ENCODE measurements around the gene RAB6D.
"Not testable (repeated sequence)": the region's sequence is repeated elsewhere in the genome, so short reads cannot be mapped to it uniquely, and the experiment has no call there.

Gene RAB6D

GRCh38 chr2:131363703-131364186 lies at the start of gene RAB6D:
TSS of gene RAB6D (minus strand) at chr2:131364168. CDS start at chr2:131363720, 448 bp downstream.
- not testable (repeated sequence) for DNase-seq

GRCh38 chr2:131413148-131413747 lies 49.3 kb upstream of the RAB6D start:
- no peak for DNase-seq

GRCh38 chr2:131410173-131410572 lies 46.2 kb upstream of the RAB6D start:
- DNase-seq = no peak

DNA sequence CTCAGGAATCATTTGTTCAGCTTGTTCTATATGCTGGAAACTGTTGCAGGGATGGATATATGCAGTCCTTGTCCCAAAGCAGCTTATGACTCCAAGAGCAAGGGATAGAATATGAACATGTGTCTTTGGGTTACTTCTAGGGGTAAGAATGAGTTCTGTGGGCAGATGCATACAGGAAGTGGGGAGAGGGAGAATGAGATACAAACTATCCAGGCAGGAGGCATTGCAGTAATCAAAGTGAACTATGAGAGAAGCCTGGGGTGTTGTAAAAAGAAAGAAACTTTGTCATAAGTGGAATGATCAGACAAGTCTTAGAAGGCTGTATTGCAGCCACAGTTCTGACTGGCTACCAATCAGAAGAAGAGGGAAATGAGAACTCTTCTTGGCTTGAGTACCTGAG lies 44.8 kb upstream of the RAB6D start:
- DNase-seq = no peak

GRCh38 chr2:131408207-131408606 lies 44.2 kb upstream of the RAB6D start:
- no peak for DNase-seq

GRCh38 chr2:131404753-131405152 lies 40.8 kb upstream of the RAB6D start:
- no peak for DNase-seq

DNA sequence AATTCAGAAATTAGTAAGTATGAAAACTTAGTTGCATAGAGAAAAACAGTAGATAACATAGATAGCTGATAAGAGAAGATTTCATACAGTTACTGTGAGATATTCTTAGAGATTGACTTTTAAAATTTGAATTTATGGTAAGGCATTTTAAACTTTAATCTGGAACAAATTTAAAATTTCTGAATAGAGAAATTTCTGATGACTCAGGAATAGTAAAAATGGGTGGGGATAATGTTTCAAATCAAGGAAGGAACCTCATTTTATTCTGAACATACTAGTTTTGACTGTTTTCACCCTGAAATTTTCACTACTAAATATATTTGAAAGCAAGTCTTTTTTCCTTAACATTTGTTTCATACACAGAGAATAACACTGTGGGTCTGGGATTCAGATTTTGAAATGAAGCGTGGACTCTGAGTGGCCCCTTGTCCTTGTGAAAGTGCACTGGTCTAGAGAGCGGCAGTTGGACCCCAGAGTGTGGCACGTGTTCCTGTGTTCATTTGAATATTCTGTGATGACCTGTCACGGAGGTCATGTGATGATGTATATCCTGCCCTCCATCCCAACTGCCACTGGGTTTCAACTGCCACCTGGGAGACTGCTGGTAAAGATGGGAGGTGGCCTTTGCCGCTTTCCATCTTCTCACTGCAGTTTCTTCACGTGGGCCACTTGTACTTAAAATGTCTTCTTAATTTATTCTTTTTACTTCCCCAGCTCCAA lies 38.5 kb upstream of the RAB6D start:
- no peak for DNase-seq

DNA sequence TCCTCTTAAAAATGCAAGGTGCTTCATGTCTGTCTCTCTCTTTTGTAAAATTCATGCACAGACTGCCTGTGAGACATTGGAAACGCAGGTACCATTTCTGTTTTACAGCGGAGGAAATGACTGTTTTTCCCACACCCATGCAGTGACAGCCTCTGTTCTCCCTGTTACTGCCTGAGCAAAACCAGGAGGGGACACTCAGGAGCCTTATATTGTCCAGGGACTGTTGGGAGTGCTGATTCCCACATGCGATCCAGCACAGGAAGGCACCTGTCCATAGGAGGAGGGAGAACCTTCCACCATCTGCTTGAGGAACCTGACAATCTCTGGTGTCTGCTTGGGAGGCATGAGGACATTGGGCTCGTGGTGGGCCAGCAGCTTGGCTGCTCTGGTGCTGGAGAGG lies 36.9 kb upstream of the RAB6D start:
- DNase-seq = no peak

- DNase-seq = not testable (repeated sequence)
These were observed 36.5 kb upstream of the RAB6D start for GRCh38 chr2:131400441-131400840.

DNA sequence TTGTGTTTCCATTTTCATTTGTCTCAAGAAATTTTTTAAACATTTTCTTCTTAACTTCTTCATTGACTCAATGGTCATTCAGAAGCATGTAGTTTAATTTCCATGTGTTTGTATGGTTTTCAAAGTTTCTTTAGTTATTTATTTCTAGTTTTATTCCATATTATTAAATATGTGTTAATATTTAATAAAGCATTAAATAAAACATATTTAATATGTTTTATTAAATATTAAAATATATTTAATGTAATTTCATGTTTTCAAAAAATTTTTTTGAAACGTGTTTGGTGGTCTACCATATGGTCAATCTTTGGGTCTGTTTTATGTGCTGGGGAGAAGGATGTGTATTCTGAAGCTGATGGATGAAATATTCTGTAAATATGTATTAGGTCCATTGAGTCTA lies 32.2 kb upstream of the RAB6D start:
- DNase-seq = not testable (repeated sequence)

DNA sequence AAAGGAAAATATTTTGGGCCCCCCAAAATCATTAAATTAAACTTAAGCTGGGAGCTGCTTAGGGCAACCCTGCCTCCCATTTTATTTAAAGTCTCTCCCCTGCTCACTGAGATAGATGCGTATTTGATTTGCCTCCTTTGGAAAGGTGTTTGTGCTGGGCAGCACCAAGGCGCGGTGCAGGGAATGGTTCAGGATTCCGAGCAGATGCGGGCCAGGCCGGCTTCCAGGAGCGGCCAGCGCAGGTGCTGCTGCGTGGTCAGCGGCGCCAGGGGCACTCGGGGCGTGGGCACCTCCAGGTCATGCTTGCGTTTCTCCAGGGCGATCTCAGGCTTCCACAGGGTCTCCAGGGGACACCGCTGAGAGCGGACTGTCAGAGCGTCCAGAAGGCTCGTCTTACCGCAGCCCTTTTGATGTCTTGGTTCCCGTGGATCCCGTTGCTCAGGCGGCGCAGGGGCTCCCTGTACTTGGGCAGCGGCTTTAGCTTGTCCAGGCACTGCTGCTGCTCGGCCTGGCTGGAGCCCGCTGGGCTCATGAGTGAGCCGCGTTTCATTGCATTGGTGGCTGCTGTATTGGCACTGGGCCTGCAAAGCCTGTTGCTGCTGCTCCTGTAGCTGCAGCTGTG lies 31.2 kb upstream of the RAB6D start:
- not testable (repeated sequence) for DNase-seq

DNA sequence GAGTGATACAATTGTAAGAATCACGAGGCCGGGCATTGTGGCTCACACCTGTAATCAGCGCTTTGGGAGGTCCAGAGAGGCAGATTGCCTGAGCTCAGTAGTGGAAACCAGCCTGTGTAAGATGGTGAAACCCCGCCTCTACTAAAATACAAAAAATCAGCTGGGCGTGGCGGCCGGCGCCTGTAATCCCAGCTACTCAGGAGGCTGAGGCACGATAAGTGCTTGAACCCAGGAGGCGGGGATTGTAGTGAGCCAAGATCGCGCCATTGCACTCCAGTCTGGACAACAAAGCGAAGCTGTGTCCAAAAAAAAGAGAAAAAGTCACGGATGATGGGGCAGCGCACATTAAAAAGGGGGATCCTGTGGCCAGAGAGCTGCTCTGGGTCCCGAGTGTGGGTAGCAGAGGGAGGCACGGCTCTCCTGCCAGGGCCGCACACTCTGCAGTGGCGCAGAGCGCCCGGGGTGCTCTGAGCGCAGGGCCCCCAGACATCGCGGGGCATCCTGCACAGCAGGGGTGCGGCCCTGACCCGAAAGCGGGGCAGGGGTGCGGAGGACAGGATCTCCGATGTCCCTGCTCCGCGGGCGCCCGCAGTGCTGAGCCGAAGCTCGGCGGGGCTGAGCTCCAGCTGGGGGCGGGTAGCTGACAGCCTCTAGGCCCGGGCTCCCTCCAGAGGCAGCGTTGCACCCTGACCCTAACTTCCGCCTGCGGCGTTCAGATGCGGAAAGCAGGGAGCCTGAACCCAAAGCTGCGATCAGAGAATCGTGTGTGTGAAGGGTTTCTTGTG lies 30.4 kb upstream of the RAB6D start:
- no peak for DNase-seq

DNA sequence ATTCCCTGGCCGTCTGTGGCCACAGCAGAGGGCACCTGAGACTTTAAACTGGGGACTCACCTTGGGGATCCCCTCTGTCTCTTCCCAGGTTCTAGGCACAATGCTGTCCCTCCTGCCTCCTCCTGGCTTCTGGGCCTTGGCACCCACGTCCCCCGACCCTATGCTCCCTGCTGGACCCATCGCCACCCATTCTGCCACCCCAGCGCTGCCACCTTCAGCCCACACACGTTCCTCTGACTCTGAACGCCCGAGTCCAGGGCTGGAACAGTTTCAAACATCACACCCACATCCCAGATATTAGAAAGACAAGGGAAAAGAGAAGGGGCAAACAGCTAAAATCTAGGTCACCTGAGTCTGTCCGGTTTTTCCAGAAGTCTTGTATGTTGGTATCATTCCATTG lies 28.0 kb upstream of the RAB6D start:
- not testable (repeated sequence) for DNase-seq

- DNase-seq = not testable (repeated sequence)
These were observed 27.5 kb upstream of the RAB6D start for GRCh38 chr2:131391471-131391870.

GRCh38 chr2:131390495-131391130 lies 26.6 kb upstream of the RAB6D start:
- not testable (repeated sequence) for DNase-seq

GRCh38 chr2:131389657-131390056 lies 25.7 kb upstream of the RAB6D start:
- no peak for DNase-seq

DNA sequence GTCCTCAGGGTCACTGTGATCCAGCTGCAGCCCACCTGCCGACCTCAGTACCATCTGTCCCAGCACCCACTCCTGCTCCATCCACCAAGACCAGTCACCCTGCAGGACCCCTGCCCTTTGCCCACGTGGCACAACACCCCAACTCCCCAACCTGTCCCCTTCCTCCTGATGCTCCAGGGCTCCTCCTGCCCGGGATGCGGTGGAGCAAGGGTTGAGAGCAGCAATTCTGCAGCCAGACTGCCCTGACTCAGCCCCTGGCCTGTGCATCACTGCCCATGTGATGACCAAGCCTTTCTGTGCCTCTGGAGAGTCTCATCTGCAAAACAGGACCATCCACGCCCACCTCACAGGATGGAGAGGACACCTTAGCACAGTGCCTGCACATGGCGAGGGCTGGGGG lies 24.9 kb upstream of the RAB6D start:
- not testable (repeated sequence) for DNase-seq

DNA sequence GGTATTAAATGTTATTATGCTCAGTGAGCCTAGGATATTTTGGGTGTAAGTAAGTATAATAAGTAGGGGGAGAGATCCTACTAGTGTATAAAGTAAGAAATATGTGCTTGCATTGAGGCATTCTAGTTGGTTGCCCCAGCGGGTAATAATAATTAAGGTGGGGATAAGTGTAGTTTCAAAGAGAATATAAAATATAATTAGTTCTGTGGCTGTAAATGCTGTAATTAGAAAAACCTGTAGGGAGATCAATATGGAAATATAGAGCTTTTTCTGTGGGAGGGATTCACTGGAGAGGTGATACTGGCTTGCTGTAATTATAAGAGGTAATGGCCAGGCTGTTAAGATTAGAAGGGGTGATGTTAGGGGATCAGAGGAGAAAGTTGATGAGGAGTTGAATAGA lies 9.1 kb upstream of the RAB6D start:
- not testable (repeated sequence) for DNase-seq

DNA sequence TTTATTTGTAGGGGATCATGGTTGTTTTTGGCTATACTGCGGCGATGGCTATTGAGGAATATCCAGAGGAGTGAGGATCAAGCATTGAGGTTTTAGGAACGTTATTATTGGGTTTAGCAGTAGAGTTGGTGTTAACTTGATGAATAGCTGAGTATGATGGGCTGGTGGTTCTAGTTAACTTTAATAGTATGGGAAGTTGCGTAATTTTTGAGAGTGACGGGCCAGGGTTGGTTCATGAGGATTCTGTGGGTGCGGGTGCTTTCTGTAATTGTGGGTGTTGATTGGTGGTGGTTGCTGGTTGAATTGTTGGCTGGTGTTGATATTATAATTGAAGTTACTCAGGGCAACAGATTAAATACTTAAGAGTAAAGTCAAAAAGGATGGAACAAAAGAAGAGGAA lies 6.0 kb upstream of the RAB6D start:
- no peak for DNase-seq

DNA sequence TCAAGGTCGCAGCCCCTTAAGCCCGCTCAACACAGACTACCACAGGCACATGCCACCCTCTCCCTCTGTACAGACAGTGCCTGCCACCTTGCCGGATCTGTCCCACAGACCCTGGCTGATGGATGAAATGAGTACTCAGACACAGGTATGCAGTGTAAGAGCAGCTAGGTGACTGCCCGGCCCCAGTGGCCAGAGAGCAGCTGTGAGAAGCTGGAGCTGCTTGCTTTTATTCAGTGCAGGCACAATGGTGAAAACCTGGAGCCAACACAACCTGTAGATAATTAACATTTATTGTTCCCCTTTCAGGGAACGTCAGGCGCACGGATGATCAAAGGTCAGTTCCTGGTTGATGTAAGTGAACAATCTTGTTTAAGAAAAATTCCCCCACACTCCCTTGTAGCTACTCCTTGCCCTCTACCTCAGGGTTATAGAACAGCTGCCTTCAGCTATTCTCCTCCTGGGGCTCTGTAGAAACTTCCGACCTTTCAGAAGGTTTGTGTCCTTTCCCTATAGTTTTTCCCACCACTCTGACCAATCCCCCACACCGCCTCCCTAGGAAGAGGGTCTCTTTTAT lies 4.6 kb upstream of the RAB6D start:
- not testable (repeated sequence) for DNase-seq

DNA sequence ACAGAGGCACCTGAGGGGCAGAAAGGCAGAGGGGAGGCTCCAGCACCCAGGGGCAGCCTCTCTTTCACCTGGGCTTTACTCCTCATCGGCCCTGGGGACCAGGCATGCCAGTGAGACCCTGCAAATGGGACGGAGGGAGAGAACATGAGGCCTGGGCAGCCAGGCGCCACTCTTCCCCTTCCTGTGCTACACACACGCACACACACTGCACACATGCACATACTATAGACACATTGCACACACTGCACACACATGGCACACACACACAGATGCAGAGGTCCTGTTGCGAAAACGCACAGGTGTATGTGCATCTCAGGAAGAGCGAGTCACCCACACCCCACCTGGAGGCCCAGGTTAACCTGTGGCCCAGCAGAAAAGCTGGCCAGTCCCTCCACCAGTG lies 3.4 kb upstream of the RAB6D start:
- no peak for DNase-seq

GRCh38 chr2:131366643-131367042 lies 2.7 kb upstream of the RAB6D start:
- no peak for DNase-seq
